NCI-H128 (cell line): ENCODE results near the gene DCDC2C.

Experiments used
- DNase-seq: peaks from one replicate; lab custom pipeline; 2025; ENCODE audit not compliant: unreplicated experiment; lab: John Stamatoyannopoulos, UW

Gene DCDC2C

DNA sequence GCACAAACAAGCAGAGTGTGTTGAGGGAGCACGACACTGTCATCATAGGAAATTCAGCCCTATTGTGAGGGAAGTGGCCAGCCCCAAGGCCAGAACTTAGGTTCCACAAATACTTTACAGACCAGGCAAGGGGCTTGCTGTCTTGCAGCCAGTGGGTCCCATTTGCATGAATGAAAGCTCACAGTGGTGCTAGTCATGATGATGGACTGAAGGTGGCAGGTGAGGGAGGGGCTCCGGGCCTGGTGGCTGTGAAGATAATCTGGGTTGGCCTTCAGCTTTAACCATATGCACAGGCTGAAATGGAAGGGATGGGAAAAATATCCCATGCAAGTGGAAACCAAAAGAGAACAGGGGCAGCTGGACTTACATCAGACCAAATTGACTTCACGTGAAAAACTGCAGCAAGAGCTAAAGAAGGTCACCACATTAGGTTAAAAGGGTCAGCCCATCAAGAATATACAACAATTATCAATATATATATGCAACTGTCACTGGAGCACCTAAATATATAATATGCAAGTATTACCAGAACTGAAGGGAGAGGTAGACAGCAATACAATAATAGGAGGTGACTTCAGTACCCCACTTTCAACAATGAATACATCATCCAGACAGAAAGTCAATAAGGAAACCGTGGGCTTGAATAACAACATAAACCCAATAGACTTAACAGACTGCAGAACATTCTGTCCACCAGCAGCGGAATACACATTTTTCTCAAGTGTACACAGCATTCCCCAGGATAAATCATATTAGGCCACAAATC, 39.6 kb downstream of the DCDC2C start:
- DNase-seq = no peak

DNA sequence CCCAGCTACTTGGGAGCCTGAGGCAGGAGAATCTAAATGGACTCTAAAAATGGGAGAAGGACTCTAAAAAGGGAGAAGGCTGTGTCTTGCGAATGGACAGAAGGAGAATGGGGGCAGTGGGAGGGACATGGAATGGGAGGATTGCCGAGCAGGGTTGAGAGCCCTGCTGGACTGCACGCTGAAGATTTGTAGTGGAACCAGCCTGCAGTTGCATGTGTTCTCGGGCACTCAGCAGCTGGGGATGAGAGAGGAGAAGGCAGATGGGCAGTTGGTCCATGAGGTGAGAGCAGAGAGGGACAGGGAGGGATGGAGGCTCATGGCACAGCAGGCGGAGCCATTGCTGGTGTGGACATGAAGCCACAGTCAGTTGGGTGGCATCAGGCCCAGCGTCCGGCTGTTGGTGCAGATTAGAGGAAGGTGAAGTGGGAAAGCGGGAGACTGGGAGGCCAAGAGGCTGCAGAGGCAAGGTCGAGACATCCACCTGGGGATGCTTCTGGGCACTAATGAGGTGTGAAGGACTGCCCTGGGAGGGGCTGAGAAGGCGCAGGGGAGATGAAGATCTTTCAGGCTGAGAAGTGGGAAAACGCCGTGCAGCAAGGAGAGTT, 40.7 kb downstream of the DCDC2C start:
- no peak for DNase-seq

DNA sequence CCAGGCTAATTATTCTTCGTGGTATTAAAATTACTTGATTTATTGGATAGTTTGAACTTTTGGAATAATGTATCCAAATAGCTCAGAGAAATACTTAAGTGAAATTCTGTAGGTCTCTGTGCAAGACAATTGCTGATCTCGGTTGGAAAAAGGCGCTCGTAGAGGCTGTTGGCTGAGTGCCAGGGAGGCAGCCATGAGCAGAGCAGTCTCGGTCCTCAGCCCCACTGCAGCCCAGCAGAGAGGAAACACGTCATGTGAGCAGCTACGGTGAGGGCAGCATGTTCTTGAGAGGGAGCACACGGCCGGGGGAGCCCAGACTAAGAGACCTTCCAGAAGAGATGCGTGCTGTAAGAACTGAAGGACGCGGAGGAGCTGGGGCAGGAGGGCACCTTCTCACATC, 42.5 kb downstream of the DCDC2C start:
- DNase-seq = no peak

DNA sequence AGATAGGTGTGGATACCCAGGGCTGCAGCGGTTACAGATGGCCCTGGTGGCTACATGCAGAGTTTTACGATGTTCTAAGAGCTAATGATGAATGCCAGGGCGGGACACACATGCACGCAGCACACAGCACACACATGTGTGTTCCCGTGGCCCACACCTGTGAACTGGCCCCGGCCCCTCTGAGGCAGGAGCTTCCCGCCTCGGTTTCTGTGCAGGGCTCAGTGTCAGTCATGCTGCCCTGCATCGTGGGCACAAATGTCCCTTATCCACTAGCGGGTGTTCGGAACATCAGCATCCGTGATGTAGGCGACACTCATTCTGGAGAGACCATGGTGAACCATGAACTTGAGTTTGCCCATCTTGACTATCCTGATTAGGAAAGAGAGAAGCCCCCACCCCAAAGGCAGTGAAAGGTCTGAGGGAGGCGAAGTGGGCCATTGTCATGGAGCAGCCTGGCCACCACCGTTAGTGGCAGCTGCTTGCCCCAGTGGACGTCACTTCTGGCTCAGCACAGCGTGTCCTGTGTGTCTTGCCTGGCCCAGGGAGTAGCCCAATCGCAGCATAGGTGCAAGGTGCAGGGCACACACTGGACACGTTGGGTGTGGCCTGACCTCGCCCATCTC, 43.8 kb downstream of the DCDC2C start:
- no peak for DNase-seq

DNA sequence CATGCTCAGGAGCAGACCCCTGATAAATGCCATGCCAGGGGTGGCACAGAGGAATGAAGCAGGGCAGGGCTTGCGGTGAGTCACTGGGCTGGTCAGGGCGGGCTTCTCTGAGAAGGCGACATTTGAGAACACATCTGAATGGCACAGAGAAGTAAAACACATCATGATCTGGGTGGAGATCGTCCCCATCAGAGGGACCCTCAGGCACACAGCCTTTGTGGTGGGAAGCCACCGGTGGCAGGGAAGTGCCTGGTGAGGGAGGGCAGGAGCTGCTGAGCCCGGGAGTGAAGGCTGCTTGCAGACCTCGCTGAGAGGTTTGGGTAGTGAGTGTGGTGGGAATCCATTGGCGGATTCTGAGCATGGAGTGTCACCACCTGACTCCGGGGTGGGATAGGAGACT, 44.5 kb downstream of the DCDC2C start:
- no peak for DNase-seq

DNA sequence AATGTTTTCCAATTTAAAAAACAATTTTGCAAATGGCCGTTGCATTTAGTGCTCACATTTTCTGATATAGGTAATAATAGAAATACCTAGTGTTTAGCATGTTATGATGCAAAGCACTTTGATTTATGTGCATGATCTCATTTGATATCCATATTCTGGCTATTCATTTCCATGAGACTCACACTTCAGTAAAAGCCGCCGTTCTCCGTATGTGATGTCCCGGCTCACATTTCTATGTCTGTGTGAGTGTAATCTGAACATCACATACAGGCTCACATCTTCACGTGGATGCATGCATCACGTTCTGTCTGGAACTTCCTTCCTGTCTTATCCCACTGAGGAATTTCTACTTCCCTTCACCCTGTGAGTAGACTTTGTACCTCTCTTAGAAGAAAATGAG, 45.8 kb downstream of the DCDC2C start:
- no peak for DNase-seq

DNA sequence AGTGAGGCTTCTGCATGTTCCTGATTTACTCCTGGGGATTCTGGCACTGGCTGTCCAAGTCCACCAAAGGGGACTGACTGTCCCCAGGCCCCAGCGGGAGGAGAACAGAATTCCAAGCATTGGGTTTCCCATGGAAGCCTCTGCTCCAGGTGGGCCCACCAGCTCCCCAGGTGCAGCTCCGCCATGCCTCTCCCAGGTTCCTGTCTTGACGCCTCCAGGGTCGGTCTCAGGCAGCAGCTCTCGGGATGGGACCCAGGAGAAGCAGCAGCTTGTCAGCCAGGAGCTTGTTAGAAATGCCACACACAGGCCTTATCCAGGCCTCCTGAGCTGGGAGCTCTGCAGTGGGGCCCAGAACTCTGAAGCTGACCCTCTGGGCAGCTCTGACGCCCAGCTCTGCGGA, 47.9 kb downstream of the DCDC2C start:
- no peak for DNase-seq

DNA sequence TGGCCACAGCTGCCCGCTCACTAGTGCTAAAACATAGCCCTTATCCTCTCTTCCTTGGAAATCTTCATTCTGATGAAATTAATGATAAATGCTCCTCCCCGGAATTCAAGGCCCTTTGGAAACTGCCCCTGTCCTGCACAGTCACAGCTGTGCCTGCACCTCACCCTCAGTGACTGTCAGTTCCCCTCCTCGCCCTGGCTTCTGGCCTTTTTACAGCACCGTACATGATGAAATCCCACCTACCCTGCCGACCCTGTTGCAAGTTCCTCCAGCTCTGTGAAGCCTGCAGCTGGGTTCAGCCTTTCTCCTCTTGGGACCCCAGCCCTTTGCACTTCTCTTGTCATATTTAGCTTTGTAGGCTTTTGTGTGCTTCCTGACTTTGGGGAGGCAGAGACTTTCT, 48.4 kb downstream of the DCDC2C start:
- no peak for DNase-seq

DNA sequence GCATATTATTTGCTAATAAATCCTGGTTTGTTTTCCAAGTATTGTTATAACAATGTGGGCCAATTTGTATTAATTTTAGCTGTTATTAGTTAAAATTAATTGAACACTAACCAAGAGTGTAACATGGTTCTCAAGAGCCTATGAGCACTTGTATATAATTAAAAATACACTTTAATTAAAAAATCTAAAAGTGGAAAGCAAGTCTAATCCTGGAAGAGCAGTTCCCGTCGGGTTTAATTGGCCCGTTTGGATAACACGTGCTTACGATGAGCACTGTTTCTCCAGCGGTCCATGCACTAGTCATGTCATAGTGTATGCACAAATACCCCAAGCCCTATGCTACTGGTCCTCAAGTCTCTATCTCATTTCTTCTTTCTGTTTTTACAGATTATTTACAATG, 49.0 kb downstream of the DCDC2C start:
- DNase-seq = no peak

DNA sequence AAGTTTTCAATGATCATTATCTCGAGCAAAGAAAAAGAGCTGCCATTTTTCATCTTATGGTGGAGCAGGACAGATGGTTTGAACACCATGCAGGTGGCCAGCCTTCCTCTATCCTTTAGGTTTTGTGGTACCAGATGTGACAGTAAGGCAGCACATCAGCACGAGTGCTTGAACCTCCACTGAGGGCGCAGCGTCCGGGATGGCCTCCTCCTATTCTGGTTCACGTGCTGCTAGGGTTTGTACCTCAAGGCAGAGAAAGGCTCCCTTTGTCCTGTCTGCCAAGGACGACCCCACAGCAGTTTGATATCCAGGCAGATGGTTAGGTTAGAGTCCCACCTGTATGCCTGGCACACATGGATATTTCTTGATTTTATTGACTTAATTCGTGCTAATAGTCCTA, 50.2 kb downstream of the DCDC2C start:
- DNase-seq = no peak

DNA sequence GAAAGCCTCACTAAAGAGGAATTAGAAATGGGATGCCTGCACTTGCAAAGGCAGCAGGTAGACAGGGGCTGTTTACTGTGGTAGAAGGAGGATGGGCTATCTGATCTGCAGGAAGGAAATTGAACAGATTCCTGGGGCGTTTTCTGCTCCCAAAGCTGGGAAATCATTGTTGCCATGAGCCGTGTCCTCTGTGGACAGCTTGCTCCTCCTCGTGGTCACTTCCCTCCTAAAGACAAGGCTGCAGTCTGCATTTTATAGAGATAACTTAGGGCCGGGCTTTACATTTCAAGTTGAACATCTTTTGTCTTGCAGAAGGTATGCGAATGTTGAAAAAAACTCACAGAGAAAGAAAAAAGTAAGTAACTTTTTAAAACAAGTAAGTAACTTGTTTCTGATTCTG, 50.9 kb downstream of the DCDC2C start:
- DNase-seq = no peak

DNA sequence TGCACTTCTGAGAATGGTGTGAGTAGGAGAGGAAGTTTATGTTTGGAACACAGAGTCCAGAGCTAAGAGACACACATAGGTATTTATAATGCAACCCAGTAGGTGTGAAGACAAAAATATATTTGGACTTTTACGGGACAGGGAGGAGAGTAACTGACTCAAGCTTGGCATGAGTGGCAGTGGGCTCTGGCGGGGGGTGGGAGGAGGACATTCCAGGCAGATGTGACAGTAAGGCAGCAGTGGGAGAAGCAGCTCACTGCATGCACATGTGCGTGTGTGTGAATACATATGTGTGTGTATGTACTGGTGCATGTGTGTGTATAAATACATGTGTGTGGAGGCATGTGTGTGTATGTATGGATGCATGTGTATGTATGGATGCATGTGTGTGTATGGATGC, 51.4 kb downstream of the DCDC2C start:
- no peak for DNase-seq

DNA sequence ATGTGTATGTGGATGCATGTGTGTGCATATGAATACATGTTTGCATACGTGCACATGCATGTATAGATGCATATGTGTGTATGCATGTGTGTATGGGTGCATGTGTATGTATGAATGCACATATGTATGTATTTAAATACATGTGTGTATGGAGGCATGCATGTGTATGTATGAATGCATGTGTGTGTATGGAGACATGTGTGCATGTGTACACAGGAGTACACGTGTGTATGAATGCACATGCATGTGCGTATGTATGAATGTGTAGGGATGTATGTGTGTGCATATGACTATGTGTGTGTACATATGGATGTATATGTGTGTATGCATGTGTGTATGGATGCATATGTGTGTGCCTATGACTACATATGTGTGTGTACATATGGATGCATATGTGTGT, 51.9 kb downstream of the DCDC2C start:
- no peak for DNase-seq

DNA sequence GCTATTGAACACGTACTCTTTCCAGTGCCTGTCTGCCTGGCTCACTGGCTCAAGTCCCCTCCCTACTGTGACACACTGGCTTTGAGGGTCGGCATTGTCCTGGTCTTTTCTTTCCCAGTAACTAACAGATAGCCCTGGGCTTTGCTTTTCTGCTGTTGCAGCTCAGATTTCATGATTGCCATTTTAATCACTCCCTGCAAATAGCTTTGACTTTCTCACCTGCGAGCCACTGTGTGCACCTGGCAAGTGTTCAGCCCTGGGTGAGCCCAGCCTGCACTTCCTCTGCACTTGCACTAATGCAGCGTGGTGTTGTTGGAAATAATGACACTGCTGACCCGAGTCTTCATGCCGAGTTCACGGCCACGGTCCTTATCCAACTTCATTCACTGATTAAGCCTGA, 52.9 kb downstream of the DCDC2C start:
- peak; percentile 65 for DNase-seq

DNA sequence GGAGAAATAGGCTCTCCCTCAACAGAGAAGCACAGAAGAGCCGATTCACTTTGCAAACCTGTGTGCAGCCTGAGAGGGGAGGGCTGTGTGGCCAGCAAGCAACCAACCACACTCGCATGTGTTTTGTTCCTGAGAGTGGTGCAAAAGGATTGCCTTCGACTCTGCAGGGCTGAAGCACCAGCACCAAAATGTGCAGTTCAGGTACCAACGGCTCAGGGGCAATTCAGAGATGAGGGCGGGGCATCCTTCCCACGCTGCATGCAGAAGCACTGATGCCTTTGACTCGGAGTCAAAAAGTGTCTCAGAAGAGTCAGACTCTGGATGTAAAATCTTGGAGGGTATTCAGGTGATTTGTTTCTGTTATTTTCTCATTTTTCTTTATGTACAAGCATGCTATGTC, 55.5 kb downstream of the DCDC2C start:
- DNase-seq = no peak

DNA sequence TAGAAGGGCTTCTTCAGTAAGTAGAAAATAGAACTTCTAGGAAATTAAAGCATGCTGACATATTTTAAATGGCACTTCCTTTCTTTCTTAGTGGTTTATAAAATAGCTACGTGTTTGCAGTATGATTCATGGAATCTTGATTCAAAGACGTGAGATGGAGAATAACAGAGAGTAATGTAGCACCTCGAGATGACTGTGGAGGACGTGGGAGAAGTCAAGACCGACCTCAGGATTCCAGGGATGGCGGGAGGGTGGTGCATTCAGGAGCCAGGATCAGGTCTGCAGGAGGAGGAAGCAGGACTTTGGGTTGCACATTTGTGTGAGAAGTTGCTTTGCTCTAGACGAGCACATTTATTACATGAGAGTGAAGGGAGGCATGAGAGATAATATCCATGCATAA, 56.0 kb downstream of the DCDC2C start:
- no peak for DNase-seq

DNA sequence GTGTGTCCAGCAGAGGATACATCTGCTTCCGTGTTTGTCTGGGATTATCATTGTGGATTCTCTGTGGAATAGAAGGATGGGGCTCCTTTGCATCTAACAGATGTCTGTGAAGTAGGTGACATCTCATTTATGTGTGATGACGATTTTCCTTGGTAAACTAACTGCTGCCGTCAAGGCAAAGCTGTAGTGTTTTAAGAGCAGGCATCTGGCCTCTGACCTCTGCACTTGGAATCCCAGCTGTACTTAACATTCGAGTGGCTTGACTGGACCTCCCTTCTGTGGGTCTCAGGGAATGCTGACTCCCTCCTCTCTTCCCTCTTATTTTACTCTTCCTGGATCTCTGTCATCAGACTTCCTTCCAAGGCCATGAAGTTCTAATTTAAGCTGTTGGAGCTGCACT, 56.4 kb downstream of the DCDC2C start:
- no peak for DNase-seq

DNA sequence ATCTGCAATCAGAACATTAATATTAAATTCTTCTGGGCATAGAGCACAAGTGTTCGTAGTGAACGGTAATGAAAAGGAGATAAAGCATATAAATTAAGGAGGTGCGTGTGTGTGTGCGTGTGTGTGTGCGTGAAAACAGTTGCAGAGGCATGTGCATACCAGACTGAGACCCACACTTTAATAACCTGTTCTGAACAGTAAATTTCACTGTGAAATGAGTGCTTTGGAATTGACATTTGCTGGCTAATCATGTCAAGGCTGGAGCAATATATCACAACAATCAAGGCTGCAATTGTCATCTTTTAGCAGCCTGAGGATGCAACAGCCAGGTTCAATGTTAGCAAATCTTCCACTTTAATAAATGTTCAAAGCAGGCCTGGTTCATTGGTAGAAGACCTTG, 57.9 kb downstream of the DCDC2C start:
- no peak for DNase-seq

DNA sequence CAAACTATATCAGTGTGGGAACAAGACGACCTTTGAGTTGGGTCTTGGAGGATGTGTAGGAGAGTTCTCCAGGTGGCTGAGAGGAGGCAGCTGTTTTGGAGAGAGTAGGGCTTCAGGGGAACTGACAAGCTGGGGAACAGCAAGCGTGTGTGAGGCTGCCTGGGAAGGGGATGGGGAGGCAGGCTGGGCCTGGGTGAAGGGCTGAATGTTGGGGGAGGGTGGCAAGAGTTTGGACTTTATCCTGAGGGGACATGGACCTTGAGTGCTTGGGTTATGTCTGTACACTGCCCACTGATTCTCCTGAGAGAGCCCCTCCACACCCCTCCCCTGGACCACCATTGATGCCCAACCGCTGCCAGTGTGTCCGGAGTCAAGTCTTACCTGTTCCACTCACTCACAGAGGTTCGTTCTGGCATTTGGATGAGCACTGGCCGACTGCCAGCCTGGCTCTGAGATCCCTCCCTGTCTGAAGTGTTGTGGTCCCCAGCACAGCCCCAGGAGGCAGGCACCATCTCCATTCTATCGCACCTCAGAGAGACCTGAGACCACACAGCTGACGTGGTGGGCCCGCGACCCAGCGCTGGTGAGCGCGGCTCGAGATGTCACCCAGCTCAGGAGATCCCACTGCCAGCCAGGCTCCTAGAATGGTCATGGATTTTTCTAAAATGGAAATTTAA, 59.5 kb downstream of the DCDC2C start:
- no peak for DNase-seq

DNA sequence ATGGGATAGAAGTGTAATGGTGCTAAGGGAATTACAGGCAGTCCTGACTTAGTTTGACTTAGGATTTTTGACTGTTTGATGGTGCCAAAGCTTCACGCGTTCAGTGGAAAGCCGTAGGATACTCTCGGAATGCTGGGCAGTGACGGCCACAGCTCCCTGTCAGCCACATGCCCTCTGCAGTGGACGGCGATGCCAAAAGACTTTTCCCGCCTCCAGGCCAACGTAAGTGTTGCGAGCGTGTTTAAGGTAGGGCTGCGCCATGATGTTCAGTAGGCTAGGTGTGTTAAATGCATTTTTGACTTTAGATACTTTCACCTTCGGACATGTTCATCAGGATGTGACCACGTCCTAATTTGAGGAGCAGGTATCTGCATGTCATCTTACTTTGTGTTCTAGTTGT, 63.4 kb downstream of the DCDC2C start:
- no peak for DNase-seq

DNA sequence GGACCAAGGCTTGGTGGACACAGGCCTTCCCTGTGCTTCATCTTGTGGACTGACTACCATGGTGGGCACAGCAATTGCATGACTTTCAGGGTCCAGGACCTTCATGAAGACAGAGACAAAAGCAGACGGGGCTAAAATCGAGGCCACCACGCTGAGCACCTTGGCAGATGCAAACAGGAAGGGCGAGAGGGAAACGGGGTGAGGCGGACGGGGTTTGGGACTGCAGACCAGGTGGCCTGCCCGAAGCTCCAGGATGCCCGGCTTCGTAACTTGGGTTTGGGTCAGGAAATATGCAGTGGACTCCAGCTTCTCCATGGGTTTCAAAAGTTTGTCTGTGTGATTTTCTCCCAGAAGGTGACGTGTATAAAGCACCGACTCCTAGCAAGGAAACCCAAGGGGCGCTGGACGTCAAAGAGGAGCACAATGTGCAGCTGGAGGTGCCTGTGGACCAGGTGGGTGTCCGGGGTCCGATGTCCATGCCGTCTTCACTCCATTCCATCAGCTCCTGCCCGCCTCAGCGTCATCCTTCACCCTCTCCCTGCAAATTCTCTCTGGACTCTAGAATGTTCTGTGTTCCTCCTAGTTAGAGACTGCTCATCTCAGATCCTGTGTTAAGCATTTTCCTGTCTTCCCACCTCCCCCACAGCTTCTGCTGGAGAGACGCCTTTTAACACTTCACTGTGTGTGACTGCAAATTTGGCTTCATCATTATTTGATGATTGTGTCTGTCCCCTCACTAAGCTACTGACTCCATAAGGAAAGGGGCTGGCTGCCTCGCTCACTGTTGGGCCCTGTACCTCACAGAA, 65.8 kb downstream of the DCDC2C start:
- DNase-seq = no peak
